Measurements from ENCODE around the gene TMEM255B.

GRCh38 chr13:113843864-113844556 is 85.0 kb downstream of the TMEM255B start:
- no peak for TF ChIP-seq CTCF (IDR thresholded peaks at IDR 0.05; ENCODE audit: insufficient read depth, low read depth, low read length)
- no peak for TF ChIP-seq EZH2 (IDR thresholded peaks at IDR 0.05; ENCODE audit: insufficient read depth, low read length)
